Breast epithelium (tissue), 4 donors: ENCODE measurements around the gene CFAP97D1. TPM values are rescaled to one million over a fixed set of nuclear protein-coding genes. Genes with fewer than 3 reads are reported as not detected.
A peak's percentile ranks its signal among the peaks of the same experiment; 100 is the strongest.

Source experiments
- DNase-seq, 2 donors: peaks; one replicate each; pipeline ENCODE4 v3.0.0-alpha.2; 2019; ENCODE audit warnings: low spot score in 2 of 2
- H3K27ac ChIP-seq, 2 donors: fragments of 200-600 bp; sonication (generic) in 1 of 2; one replicate each; pipeline ENCODE4 v1.5.1; 2016 to 2019; ENCODE audit warnings: mild to moderate bottlenecking in 1 of 2
- H3K27me3 ChIP-seq, 2 donors: fragments of 200-600 bp; sonication (generic) in 1 of 2; one replicate each; pipeline versions ENCODE4 v1.5.1 to v1.6.0; 2017 to 2019; ENCODE audit warnings: control low read depth in 1 of 2, mild to moderate bottlenecking in 1 of 2
- H3K36me3 ChIP-seq: fragments of 200-600 bp; one replicate; pipeline ENCODE4 v1.5.1; 2019
- H3K4me1 ChIP-seq, 2 donors: fragments of 200-600 bp; sonication (generic); one replicate each; pipeline ENCODE4 v1.5.1; 2016 to 2019; ENCODE audit warnings: control low read depth in 1 of 2
- H3K4me3 ChIP-seq, 3 donors: fragments of 200-600 bp; sonication (generic); 1 replicate in 2 of 3; 2 replicates in 1 of 3; pipeline ENCODE4 v1.5.1; 2016 to 2019; ENCODE audit warnings: mild to moderate bottlenecking in 3 of 3, moderate library complexity in 2 of 3
- H3K9me3 ChIP-seq, 2 donors: fragments of 200-600 bp; sonication (generic) in 1 of 2; one replicate each; pipeline ENCODE4 v1.5.1; 2016 to 2019; ENCODE audit warnings: control low read depth in 1 of 2
- POLR2A ChIP-seq: fragments of 450-650 bp; IDR thresholded peaks from one replicate; pipeline ENCODE4 v1.6.1; 2016; ENCODE audit warnings: antibody characterized with exemption, mild to moderate bottlenecking, moderate library complexity
- POLR2AphosphoS5 ChIP-seq, 3 donors: sonication (generic); formaldehyde crosslinking; IDR thresholded peaks; one replicate each; pipeline ENCODE4 v1.6.1; 2017; ENCODE audit warnings: antibody characterized with exemption in 3 of 3
- intact Hi-C: fragments of 100-400 bp; cut with DNase I; formaldehyde crosslinking; loops from one replicate; pipeline ENCODE4 v1.15.1; 2023; ENCODE audit warnings: low total_unique reads
- total RNA-seq, 3 donors: library from RNA; depleted of rRNA; stranded (reverse); fragments of >200 nt; gene quantifications; one replicate each; pipeline ENCODE4 v1.1.0, GENCODE V29; 2016
- TF ChIP-seq, protein P1 (sequence below), 3 donors: fragments of 450-650 bp; IDR thresholded peaks; one replicate each; pipeline ENCODE4 v1.5.1; 2016 to 2017; ENCODE audit warnings: antibody characterized with exemption in 3 of 3, mild to moderate bottlenecking in 3 of 3, moderate library complexity in 3 of 3

CFAP97D1 gene
- total RNA-seq, 3 donors from 2014 or later: 0.16 TPM; not detected in 2

DNA sequence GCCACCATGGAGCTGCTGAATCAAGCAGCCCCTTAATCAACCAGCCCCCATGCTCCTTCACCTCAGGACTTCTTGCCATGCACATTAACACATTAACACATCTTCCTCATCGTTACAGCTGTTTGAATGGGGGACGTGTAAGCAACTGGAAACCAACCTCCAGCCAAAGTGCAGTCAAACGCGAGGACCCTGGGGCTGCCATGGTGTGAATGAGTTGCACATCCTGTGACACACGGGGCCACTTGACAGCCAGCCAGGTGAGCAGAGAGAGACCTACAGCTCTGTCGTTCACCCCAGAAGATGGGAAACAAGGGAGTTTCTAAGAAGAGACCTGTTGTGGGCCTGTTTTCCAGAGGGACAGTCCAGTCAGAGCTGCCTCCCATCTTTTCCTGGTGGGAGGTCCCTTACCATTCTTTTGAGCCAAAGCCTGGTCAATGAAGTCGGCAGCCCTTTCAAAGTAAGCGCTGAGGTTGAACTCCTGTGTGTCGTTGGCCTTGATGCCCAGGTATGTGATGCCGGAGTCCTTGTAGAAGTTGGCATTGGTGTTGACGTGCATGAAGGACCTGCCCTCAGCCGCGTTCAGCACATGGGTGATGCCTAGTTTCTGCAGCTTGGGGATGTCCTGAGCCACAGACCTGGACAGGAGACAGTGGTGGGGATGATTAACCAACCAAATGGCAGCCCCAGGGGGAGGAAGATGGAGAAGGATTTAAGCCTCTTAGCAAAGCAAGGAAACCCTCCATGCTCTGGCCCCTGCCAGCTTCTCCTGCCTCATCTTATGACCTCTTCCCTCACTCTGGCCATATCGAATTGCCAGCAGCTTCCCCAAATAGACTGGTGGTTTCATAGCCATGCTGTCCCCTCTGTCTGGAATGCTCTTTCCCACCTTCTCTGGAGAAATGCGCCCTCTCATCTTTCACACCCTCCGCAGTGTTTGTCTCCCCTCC is 5.7 kb upstream of the CFAP97D1 start:
- intact Hi-C loops: loop anchor here (10.0 kb wide), 1 partner anchor 60 kb away; the partner anchor contains the start of gene MPP3
- Histone ChIP-seq H3K27me3 (no peaks in the 10 kb centered on the region), H3K4me1 (no peaks in the 10 kb centered on the region), H3K36me3 (peaks cover 18% of the 10 kb centered on the region), H3K4me3 (no peak overlapping the region), H3K27ac (no peak overlapping the region), H3K9me3 (no peaks in the 10 kb centered on the region)
- TF ChIP-seq POLR2AphosphoS5 (IDR thresholded peaks at IDR 0.05): no peak
- TF ChIP-seq POLR2A: no peak
- TF ChIP-seq, protein P1, sequence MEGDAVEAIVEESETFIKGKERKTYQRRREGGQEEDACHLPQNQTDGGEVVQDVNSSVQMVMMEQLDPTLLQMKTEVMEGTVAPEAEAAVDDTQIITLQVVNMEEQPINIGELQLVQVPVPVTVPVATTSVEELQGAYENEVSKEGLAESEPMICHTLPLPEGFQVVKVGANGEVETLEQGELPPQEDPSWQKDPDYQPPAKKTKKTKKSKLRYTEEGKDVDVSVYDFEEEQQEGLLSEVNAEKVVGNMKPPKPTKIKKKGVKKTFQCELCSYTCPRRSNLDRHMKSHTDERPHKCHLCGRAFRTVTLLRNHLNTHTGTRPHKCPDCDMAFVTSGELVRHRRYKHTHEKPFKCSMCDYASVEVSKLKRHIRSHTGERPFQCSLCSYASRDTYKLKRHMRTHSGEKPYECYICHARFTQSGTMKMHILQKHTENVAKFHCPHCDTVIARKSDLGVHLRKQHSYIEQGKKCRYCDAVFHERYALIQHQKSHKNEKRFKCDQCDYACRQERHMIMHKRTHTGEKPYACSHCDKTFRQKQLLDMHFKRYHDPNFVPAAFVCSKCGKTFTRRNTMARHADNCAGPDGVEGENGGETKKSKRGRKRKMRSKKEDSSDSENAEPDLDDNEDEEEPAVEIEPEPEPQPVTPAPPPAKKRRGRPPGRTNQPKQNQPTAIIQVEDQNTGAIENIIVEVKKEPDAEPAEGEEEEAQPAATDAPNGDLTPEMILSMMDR (IDR thresholded peaks at IDR 0.05): no peak
- no peak for DNase-seq

DNA sequence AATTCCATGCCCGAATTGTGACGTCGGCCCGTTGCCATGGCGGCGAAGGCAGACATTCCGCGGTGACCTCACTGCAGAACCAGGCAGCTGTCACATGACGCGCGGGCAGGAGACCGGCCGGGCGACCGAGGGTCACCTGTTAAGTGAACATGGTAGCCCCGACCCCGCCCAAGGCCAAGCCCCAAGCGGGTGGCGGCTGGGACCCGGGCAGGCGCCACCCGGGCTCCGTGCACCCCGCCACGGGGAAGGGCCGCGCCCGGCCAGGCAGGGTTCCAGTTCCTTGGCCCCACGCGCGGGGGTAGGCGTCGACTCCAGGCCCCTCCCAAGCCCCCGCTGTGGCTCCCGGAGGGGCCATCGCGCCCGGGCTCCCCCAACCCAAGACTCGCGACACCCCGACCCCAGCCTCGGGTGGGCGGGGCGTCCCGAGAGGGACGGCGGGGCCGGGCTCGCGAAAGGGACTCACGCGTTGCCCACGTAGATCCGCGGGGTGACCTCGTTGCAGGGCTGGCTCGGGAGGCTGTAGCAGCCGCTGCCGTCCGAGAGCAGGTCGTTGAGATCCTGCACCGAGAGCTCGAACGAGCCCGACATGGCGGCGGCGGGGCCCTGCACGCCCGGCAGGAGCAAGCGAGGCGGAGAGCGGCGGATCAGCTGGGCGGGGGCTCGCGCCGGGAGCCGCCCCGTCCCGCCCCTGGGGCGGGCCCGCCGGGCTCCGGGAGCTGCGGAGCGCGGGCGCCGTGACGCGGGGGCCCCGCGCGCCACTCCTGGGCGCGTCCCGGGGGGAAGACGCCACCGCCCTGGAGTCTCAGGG is 1.7 kb upstream of the CFAP97D1 start, which contains the start of gene DUSP3:
DUSP3 (minus strand) TSS at position 641 of the 808 bp plus-strand sequence; CDS start at position 588, 53 bp downstream.
- Histone ChIP-seq H3K36me3 (peaks cover 8% of the 10 kb centered on the region), H3K27me3 (no peaks in the 10 kb centered on the region), H3K4me1 (no peaks in the 10 kb centered on the region), H3K9me3 (no peaks in the 10 kb centered on the region), H3K27ac (peak within 1 kb of the TSS; percentile 99 to 100), H3K4me3 (peak within 1 kb of the TSS; percentile 78 to 97 (median 95))
- DNase-seq: peak; percentile 97
- peak; percentile 67 to 90 (median 88) for TF ChIP-seq POLR2AphosphoS5 (IDR thresholded peaks at IDR 0.05)
- no peak for TF ChIP-seq POLR2A
- TF ChIP-seq, protein P1 (IDR thresholded peaks at IDR 0.05): no peak
- intact Hi-C loops: loop anchor here (10.0 kb wide), 1 partner anchor 56 kb away; the partner anchor contains the start of gene MPP3

DNA sequence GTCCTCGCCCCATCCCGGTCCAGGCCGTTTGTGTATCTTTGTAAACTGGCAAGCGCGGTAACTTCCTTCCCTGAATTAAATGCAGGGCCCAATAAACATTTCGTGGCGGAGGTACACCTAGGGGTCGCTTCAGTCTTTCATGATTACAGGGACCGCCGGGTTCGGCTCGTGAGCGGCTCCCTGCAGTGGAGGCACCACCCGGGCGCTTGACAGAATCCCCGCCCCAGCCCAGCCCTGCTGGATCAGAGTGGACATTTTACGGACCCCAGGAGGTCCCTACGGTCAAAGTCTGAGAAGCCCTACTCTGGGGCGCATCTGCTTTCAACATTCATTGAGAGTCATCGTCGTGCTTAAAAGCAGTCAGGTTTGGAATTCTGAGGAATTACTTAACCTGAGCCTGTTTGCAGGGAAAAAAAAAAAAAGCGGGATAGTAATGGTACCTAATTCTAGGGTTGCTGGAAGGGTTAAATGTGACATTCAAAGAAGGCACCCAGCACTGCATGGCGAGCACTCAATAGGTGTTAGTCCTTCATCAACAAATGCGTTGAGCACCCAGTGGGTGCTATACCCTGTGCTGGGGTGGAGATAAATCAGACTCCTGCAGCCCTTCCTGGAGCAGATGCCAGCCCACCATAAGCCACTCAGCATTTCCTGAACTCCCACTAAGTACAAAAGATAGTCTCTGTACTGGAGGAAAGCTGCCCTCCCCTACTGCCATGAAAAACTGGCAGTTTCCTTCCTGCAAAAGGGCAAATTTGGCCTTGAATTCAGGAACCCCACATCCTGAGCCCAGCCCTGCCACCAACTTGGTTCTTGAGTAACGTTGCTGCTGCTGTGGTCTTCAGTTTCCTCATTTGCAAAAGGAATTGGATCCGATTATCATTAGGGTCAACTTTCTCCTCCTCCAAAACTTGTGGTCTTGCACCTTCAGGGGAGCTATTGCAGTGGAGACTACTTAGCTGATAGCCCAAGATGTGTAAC is 800 bp upstream of the CFAP97D1 start:
- no peaks in the 10 kb centered on the region for H3K4me1 ChIP-seq
- peaks cover 4% of the 10 kb centered on the region for H3K36me3 ChIP-seq
- H3K9me3 ChIP-seq: no peaks in the 10 kb centered on the region
- H3K27ac ChIP-seq: peak overlapping the region; percentile 99 to 100
- intact Hi-C loops: loop anchor here (10.0 kb wide), 1 partner anchor 55 kb away; the partner anchor contains the start of gene MPP3
- TF ChIP-seq, protein P1 (IDR thresholded peaks at IDR 0.05): no peak
- no peak for TF ChIP-seq POLR2AphosphoS5 (IDR thresholded peaks at IDR 0.05)
- TF ChIP-seq POLR2A: no peak
- H3K27me3 ChIP-seq: no peaks in the 10 kb centered on the region
- DNase-seq: peak in 1 of 2 donors; percentile 45
- peak overlapping the region; percentile 78 to 97 (median 95) for H3K4me3 ChIP-seq

DNA sequence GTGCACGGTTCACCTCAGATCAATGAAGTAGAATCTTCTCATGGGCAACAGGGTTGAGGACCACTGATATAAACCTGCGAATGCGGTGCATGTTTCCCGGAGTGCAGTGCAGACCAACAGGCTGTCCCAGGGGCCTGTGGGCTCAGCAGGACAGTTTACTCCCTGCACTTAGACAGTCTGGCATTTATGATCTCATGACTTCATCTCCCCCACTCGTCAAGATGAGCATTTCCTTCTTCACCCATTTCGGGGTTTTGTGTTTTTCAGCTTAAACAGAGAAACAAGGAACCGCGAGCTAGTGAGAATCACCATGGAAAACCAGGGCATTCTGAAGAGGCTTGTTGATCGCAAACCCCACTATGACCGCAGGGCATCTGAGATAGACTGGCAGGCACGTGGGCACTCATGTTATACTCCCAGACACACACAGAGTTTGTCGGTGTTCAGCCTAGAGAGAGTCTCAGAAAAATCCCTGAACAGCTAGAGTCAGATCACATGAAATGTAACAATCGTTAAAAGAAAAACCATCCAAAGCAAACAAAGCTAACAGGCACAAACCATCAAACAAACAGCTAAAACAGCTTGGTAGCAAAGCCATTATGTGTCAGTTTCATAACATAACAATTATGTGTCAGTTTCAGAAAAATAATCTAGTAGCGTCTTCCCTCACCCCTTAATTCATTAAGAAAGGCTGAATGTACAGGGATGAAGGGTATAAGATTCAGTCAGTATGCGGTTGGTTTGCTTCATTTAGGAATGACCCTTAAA is 2.9 kb downstream of the CFAP97D1 start:
- Histone ChIP-seq H3K4me1 (no peaks in the 10 kb centered on the region), H3K4me3 (no peak overlapping the region), H3K9me3 (no peaks in the 10 kb centered on the region), H3K27ac (no peak overlapping the region), H3K27me3 (no peaks in the 10 kb centered on the region), H3K36me3 (no peaks in the 10 kb centered on the region)
- no peak for DNase-seq
- no peak for TF ChIP-seq POLR2A
- TF ChIP-seq, protein P1 (IDR thresholded peaks at IDR 0.05): no peak
- no peak for TF ChIP-seq POLR2AphosphoS5 (IDR thresholded peaks at IDR 0.05)
- intact Hi-C loops: no loop called here
